HepG2 (cell line): Measurements from ENCODE around the gene UBFD1. TPM values are rescaled to one million over a fixed set of nuclear protein-coding genes. Genes with fewer than 3 reads are reported as not detected.

Experiments used
- ASH2L ChIP-seq: fragments of 300-600, 200-600 bp; sonication (generic); IDR thresholded peaks from 2 replicates; pipeline ENCODE4 v1.7.0; 2017; ENCODE audit warnings: low read depth, mild to moderate bottlenecking, moderate library complexity, mixed read lengths, low read length; ENCODE audit not compliant: insufficient read length
- CREB3 ChIP-seq: sonication (generic); formaldehyde crosslinking; IDR thresholded peaks from 2 replicates; pipeline ENCODE4 v1.5.0; 2020; ENCODE audit warnings: missing genetic modification reagents
- GLI4 ChIP-seq: sonication (generic); formaldehyde crosslinking; IDR thresholded peaks from 2 replicates; pipeline ENCODE4 v1.5.1; 2020; ENCODE audit warnings: missing genetic modification reagents, mild to moderate bottlenecking, moderate library complexity, borderline replicate concordance
- HCFC1 ChIP-seq: fragments of 150-350 bp; IDR thresholded peaks from 2 replicates; pipeline ENCODE4 v1.6.1; 2014; ENCODE audit warnings: low read depth, low read length
- MTA3 ChIP-seq: sonication (generic); formaldehyde crosslinking; IDR thresholded peaks from 2 replicates; pipeline ENCODE4 v1.4.0; 2020; ENCODE audit warnings: missing genetic modification reagents
- POLR2G ChIP-seq: fragments of 200-400 bp; formaldehyde crosslinking; IDR thresholded peaks from 2 replicates; pipeline ENCODE4 v1.6.1; 2018; ENCODE audit warnings: mild to moderate bottlenecking, low read depth, low read length, moderate library complexity
- RBM22 ChIP-seq: fragments of 200-400 bp; formaldehyde crosslinking; optimal IDR thresholded peaks from 2 replicates; pipeline ENCODE3; 2017; ENCODE audit warnings: mild to moderate bottlenecking, low read length, moderate library complexity
- SALL1 ChIP-seq: sonication (generic); formaldehyde crosslinking; IDR thresholded peaks from 2 replicates; pipeline ENCODE4 v1.8.0; 2022; ENCODE audit warnings: mild to moderate bottlenecking, missing genetic modification reagents
- SRY ChIP-seq: sonication (generic); formaldehyde crosslinking; IDR thresholded peaks from 2 replicates; pipeline ENCODE4 v1.8.0; 2022; ENCODE audit warnings: mild to moderate bottlenecking, missing genetic modification reagents
- STAG1 ChIP-seq: sonication (generic); formaldehyde crosslinking; IDR thresholded peaks from 2 replicates; pipeline ENCODE4 v1.4.0; 2020; ENCODE audit warnings: missing genetic modification reagents
- TBX3 ChIP-seq: fragments of 450-650 bp; IDR thresholded peaks from 2 replicates; pipeline ENCODE4 v1.6.1; 2017; ENCODE audit warnings: antibody characterized with exemption, mild to moderate bottlenecking, inconsistent platforms, borderline replicate concordance
- UBTF ChIP-seq: sonication (generic); formaldehyde crosslinking; IDR thresholded peaks from 2 replicates; pipeline ENCODE4 v1.4.0; 2020; ENCODE audit warnings: mild to moderate bottlenecking, missing genetic modification reagents
- XBP1 ChIP-seq: sonication (generic); formaldehyde crosslinking; IDR thresholded peaks from 2 replicates; pipeline ENCODE4 v1.5.0; 2020; ENCODE audit warnings: missing genetic modification reagents
- ZBTB7B ChIP-seq: sonication (generic); formaldehyde crosslinking; IDR thresholded peaks from 2 replicates; pipeline ENCODE4 v1.4.0; 2020; ENCODE audit warnings: missing genetic modification reagents
- ZHX2 ChIP-seq, 2 experiments: sonication (generic) in 1 of 2; formaldehyde crosslinking in 1 of 2; IDR thresholded peaks; 2 replicates each; pipeline versions ENCODE4 v1.6.1 to v1.9.0; 2014 to 2022; ENCODE audit warnings: antibody characterized with exemption in 1 of 2, borderline replicate concordance in 1 of 2, inconsistent platforms in 1 of 2, low read depth in 1 of 2, missing genetic modification reagents in 1 of 2
- ZMAT5 ChIP-seq: sonication (generic); formaldehyde crosslinking; IDR thresholded peaks from 2 replicates; pipeline ENCODE4 v1.5.0; 2020; ENCODE audit warnings: mild to moderate bottlenecking, low read depth, missing genetic modification reagents, borderline replicate concordance
- ZNF251 ChIP-seq: sonication (generic); formaldehyde crosslinking; IDR thresholded peaks from 2 replicates; pipeline ENCODE4 v1.9.0; 2021; ENCODE audit warnings: mild to moderate bottlenecking, missing genetic modification reagents
- ZNF33A ChIP-seq: sonication (generic); formaldehyde crosslinking; IDR thresholded peaks from 2 replicates; pipeline ENCODE4 v1.5.1; 2020; ENCODE audit warnings: missing genetic modification reagents, mild to moderate bottlenecking, moderate library complexity, borderline replicate concordance
- ZNF879 ChIP-seq: sonication (generic); formaldehyde crosslinking; IDR thresholded peaks from 2 replicates; pipeline ENCODE4 v1.8.1; 2023; ENCODE audit warnings: missing genetic modification reagents
- polyA plus RNA-seq, 8 experiments: library from polyadenylated mRNA; depleted of rRNA in 3 of 8; stranded (reverse) in 7 of 8; unstranded in 1 of 8; fragments of >200 nt; fragmentation: Illumina TruSeq in 4 of 8; extraction: Trizol in 4 of 8; gene quantifications; 2 replicates each; pipeline versions ENCODE4 v1.2.1 to v1.2.3, GENCODE V29; 2011 to 2016; ENCODE audit warnings: low read depth in 4 of 8, missing spikeins in 1 of 8, mixed read lengths in 1 of 8; ENCODE audit not compliant: insufficient read depth in 1 of 8
- total RNA-seq, 5 experiments: library from RNA; depleted of rRNA; stranded (reverse); fragments of >200 nt; fragmentation: Illumina TruSeq; extraction: Trizol; gene quantifications; 2 replicates each; pipeline ENCODE4 v1.2.3, GENCODE V29; 2016; ENCODE audit warnings: low read depth in 1 of 5

Gene UBFD1
- total and polyA plus RNA-seq, 2 of the 13 experiments (the other 11 are each of a cell fraction or from before 2014, with no cell fraction given), result 100 to 111 TPM

GRCh38 chr16:23595951-23596720 is 38.6 kb downstream of the UBFD1 start, which contains the start of gene NDUFAB1 (continued):
- TF ChIP-seq ZHX2 (IDR thresholded peaks at IDR 0.05; ENCODE audit: low read depth) (peak; percentile 94), ZHX2 (CRISPR knock-in tag; IDR thresholded peaks at IDR 0.05; ENCODE audit: borderline replicate concordance) (peak; percentile 97), MTA3 (CRISPR knock-in tag) (no peak; the same call in 1 of the 2 replicates), STAG1 (CRISPR knock-in tag) (peak; percentile 65), RBM22 (no peak), ZNF251 (CRISPR knock-in tag) (peak; percentile 35; the same call in 1 of the 2 replicates), CREB3 (CRISPR knock-in tag) (peak; percentile 96; the same call in 1 of the 2 replicates), UBTF (CRISPR knock-in tag) (peak; percentile 82), ZNF879 (no peak), TBX3 (peak; percentile 55; the same call in 1 of the 2 replicates), ZNF33A (CRISPR knock-in tag) (0 out of 2 replicates have a peak, but pooled peaks have one; percentile 61), XBP1 (CRISPR knock-in tag) (no peak; the same call in 1 of the 2 replicates), SALL1 (CRISPR knock-in tag) (peak; percentile 94), HCFC1 (peak; percentile 76), ZMAT5 (CRISPR knock-in tag) (no peak), SRY (CRISPR knock-in tag) (peak; percentile 92), POLR2G (peak; percentile 96), ZBTB7B (CRISPR knock-in tag) (0 out of 2 replicates have a peak, but pooled peaks have one; percentile 43), GLI4 (CRISPR knock-in tag) (peak; percentile 89; the same call in 1 of the 2 replicates), ASH2L (peak; percentile 88)
